NCI-H345 (cell line): ENCODE results near the gene CRPPA.
"Not testable (repeated sequence)": the region's sequence is repeated elsewhere in the genome, so short reads cannot be mapped to it uniquely, and the experiment has no call there.

Experiments used
- DNase-seq: peaks from one replicate; lab custom pipeline; 2025; lab: John Stamatoyannopoulos, UW

CRPPA gene

GRCh38 chr7:16397501-16398145 is 23.7 kb downstream of the CRPPA start:
- no peak for DNase-seq

- DNase-seq: no peak
Observed at GRCh38 chr7:16396766-16397500, 24.4 kb downstream of the CRPPA start.

- no peak for DNase-seq
Observed at GRCh38 chr7:16395121-16395520, 26.2 kb downstream of the CRPPA start.

GRCh38 chr7:16393862-16394422 is 27.4 kb downstream of the CRPPA start:
- DNase-seq: no peak

GRCh38 chr7:16392990-16393523 is 28.3 kb downstream of the CRPPA start:
- DNase-seq: no peak

- not testable (repeated sequence) for DNase-seq
Observed at GRCh38 chr7:16383786-16384185, 37.6 kb downstream of the CRPPA start.

- not testable (repeated sequence) for DNase-seq
Observed at GRCh38 chr7:16383103-16383502, 38.2 kb downstream of the CRPPA start.
